HG03196 (cell line): ENCODE measurements around the gene PEAK1.
"Not testable (repeated sequence)": the region's sequence is repeated elsewhere in the genome, so short reads cannot be mapped to it uniquely, and the experiment has no call there.

Source experiments
- ATAC-seq: cut with Tn5 transposase; IDR thresholded peaks from one replicate; pipeline ENCODE4 v1.9.1; 2021; ENCODE audit not compliant: unreplicated experiment

Gene PEAK1

DNA sequence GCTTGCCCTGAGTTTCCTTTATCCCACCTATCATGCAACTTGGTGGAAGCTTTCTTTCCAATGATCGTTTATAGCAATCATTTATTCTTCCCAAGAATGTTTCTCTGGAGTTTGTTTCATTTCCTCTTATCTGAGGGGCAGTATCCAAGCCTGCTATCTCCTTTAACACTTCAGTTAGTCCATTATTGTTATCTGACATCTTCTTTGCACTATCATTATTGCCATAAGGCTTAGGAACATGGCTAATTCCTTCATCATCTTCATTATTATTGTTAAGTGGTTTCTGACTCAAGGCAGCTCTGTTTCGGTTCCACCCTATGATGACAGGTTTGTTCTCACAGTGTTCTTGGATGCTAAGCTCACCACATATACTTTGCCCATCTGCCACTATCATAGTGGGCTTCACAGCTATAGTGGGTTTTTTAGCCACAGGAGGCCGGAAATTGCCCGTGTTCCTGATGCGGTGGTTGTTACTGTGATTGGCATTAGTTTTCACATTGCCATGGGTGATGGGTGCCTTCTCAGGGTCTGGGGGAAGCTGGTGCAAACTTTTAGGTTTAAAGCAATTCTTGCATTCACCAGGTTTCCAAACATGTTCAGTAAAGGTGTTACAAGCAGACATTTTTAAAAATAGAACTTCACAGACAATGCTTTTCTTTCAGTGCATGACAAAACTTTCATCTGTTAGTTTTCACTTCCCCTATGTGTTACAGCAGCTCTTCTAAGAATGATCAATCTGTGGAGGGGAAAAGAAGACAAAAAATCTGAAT is 238.4 kb downstream of the PEAK1 start:
- peak; percentile 52 for ATAC-seq

DNA sequence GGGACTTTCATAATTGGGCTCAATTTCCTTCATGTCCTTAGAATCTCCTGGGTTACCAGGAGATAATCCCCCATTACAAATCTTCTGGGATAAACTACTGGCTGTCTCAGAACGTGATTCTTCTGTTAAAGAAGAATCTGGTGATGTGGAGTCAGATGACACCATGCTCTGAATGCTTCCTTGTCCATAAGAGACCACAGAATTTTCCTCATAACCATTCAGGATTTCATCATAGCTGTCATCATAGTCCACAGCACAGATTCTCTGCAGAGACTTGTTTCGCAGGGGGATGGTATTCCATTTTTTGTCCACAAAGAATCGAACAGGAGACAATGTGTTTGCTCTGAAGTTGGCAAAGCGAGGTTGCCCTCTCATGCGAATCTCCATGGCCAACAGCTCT is 239.1 kb downstream of the PEAK1 start:
- ATAC-seq = no peak

DNA sequence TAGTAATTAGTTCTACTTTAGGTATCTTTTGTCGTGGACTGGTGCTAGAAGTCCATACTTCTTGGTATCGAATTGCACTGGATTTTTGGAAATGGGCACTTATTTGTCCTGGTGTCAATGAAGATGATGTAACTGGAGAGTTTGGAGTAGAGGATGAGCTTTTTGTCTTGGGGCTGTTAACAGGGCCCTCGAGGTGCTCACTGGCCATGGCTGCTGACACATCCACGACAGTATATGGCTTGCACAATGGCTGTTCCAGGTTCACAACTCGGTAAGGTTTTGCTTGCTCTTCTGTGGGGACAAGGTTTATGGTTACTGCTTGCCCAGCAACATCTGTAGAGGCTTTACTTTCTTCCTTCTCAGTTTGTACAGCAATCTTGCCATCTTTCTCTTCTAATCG is 239.6 kb downstream of the PEAK1 start:
- ATAC-seq = no peak

DNA sequence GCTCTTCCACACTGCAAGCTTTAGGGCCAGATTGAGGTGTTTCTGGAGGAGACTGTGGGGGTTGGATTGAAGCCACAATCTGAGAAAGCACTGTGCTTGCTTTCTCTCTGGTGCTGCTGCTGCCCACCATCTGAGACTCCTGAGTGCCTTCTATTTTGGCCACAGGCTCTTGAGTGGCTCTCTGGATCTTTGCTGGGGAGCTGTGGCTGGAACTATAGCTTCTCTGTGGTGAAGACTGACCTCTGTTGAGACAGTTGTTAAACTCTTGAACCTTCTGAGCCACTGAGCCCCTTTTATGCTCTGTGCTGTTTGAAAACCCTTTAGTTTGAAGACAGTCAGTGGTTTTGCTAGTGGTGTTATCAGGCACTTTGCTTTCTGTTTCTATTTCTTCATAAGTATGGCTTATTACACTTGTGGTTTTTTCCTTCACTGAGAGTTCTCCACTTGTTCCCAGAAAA is 240.3 kb downstream of the PEAK1 start:
- peak; percentile 39 for ATAC-seq

DNA sequence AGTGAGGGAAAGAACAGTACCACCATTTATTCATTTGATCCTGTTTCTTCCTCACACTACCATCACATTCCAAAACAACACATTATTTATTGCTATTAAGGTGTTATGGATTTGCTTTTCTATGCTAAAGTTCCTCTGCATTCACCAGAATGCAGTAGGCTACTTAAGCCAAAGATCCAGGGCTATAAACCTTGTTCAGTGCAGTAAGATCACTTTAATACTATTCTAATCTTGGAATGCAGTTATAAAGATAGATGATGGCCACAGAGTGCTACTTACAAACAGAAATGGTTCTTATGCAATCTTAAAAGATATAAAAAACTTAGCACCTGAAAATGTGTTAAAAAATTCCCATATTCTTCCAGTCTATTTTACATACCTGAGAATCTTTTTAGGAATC is 241.5 kb downstream of the PEAK1 start:
- no peak for ATAC-seq

DNA sequence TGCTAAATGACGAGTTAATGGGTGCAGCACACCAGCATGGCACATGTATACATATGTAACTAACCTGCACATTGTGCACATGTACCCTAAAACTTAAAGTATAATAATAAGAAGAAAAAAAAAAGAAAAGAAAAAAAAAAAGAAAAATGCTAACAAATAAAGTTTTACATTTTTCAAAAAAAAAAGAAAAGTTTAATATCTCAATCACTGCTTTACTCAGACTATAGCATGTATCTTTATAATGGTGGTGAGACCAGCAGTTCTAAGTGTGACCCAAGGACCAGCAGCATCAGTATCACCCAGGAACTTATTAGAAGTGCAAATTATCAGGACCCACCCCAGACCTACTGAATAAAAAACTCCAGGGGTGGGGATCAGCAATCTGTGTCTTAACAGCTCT is 243.8 kb downstream of the PEAK1 start:
- ATAC-seq = not testable (repeated sequence)

DNA sequence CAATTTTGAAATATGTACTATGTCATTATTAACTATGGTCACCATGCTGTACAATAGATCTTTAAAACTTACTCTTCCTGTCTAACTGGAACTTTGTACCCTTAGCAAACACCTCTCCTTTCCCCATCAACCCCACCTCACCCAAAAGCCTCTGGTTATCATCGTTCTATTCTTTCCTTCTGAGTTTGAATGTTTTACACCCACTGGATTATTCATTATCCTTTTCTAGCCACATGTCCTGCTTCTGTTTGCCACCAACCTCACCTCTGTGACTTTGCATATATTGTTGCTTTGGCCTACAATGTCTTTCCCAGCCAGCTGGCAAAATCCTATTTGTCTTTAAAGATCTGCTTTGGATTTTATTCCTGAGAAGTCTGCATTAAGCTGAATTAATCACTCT is 246.4 kb downstream of the PEAK1 start:
- no peak for ATAC-seq

DNA sequence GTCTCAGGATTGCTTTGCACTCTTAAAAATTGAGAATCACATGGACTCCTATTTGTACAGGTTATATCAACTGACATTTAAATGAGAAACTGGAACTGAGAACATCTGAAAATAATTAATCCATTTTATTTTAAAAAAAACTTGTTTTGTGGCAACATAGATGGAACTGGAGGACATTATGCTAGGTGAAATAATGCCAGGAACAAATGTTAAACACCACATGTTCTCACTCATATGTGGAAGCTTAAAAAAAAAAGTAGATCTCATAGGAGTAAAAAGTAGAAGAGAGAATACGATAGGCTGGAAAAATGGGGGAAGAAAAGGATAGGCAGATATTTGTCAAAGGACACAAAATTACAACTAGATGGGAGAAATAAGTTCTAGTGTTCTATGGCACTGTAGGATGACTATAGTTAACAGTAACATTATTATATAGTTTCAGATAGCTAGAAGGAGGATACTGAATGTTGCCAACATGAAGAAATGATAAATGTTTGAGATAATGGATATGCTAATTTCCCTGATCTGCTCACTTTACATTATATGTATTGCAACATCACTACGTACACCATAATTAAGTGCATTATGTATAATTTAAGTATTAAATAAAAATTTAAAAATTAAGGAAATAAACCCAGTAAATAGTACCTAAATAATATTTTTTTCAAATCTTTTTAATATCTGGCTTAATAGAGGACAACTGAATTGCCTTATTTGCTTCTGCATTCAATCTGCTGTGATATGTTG is 248.5 kb downstream of the PEAK1 start:
- no peak for ATAC-seq

DNA sequence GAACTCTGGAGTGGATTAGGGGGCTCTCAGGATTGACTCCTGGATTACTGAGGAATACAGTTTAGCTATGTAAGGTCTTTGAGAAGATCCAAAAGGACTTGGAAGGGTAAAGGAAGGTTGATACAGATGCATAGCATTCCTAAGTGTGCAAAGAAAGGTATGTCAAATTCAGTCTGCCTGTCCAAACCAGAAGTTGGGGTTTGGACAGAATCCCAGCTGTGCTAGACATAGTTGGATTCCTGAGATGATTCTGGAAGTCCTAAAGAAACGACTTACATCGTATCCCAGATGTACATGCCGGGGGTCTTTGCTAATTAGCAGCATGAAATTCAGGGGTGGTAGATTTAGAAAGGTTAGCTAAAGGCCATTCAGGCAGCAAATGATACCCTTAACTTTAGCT is 251.3 kb downstream of the PEAK1 start:
- no peak for ATAC-seq

DNA sequence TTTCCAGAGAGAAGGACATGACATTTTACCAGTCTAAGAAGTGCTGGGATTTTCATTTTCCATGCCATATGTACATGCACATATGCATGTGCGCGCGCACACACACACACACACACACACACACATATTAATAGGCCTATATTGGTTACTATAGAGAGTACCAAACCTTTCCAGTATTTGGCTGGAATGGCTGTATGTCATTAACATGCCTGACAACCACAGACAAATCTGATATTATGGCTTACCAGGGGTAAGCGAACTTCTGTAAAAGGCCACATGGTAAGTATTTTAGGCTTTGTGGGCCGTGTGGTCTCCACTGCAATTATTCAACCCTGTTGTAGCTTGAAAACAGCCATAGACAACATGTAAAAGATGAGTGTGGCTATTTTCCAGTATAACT is 251.8 kb downstream of the PEAK1 start:
- ATAC-seq = no peak

DNA sequence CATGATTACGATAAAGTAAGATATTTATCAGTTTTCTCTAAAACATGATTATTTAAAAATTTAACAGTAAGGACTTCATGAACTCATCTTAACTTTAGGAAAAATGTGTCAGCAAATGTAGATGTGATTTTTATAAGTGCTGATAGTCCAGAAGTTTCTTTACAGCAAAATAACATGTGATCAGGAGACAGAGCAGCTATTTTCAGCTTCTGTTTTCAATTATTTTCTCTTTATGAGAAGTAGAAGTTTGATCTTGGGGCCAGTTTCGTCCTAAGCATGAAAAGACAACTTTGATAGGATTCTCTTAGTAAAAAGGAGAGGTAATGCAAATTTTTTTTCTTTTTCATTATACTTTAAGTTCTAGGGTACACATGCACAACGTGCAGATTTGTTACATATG is 252.5 kb downstream of the PEAK1 start:
- ATAC-seq = no peak

DNA sequence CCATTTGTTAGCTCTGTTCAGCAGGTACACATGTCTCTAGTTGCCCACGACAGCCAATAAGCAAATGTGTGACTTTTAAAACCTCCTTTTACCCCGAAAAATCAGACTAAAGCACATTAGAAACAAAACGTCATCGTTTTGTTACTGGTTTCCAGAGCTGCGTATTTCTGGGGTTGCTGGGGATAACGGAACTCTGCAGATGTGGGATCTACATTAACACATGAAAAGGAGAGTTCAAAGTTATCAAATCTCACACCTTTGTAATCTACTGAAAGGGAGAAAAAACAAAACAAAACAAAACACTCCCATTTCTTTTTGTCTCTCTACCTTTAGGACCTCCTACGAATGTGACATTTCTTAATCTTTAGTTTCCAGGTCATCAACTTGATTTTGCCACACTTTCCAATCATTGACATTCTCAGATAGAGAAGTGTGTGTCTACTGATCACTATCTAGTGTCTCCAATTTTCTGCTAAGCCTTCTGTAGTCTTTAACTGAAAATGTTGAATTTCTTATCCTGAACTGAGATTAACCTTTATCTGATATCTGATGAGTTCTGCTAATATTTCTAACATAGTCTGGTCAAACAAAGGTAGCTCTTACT is 256.0 kb downstream of the PEAK1 start:
- no peak for ATAC-seq

DNA sequence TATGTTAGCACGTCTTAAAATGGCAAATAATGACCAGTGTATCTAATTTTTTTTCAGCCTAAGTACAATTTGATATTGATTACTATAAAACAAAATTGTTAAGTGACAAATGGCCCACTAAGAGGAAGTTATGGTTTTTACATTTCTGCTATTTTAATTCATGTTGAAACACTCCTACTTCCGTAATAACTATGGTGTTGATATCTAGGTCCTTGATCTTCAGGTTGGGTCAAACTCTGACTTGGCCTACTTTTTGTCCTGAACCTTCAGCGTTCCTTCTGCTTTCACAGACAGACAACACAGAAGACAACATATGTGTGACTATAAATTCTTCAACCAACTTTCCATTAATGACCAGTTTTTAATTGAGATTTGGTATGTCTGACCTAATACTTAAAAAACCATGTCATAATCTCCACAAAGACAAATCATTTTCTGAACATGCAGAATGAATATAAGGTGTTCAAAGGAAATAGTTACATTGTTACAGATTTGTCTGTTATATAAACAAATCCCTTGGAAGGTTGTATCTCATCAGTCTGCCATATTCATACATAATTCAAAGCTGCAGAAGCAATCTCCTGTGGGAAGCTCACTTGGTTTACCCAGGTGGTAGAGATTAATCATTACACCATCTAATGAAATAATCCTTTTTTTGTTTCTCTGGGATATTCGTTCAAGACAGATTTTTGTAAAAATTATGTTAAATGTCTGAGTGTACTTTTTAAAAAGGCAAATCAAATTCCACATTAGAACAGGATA is 256.9 kb downstream of the PEAK1 start:
- ATAC-seq = no peak

DNA sequence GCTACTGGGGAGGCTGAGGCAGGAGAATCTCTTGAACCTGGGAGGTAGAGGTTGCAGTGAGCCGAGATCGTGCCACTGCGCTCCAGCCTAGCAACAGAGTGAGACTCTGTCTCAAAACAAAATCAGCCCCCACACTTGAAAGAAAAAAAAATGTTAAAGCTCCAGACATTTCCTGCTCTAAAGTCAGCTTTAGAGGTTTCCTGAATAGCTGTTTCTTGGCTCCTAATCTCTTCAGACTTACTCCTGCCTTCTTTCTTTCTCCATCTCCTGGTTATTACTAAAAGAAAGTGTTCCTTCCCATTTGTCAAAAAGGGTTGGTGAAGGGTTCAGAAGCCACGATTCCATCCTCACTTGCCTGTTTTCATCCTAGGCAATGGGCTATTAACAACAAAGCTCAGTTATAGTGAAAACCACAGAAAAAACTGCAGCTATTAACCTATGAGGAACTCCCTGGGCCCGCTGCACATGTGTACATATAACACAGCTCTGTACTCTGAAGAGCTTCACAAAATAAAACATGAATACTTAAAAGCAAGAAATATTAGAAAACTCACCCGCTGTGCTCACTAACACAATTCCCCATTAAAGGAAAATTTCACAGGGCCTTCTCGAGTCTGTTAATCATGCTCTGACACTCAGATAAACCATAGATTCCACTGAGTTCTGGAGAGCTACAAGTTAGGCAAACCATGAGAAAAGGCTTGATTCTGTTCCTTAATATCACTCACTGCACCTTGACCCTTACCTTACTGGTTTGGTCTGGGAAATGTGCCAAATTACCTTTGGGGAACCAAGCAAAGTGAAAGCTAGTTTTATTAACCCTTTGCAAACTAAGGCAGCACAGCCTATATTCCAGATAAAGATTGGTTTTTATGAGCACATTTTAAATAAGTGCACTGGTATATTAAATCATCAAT is 259.1 kb downstream of the PEAK1 start:
- no peak for ATAC-seq

DNA sequence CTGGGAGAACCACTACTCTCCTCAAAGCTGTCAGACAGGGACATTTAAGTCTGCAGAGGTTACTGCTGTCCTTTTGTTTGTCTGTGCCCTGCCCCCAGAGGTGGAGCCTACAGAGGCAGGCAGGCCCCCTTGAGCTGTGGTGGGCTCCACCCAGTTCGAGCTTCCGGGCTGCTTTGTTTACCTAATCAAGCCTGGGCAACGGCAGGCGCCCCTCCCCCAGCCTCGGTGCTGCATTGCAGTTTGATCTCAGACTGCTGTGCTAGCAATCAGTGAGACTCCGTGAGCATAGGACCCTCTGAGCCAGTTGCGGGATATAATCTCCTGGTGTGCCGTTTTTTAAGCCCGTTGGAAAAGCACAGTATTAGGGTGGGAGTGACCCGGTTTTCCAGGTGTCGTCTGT is 263.9 kb downstream of the PEAK1 start:
- not testable (repeated sequence) for ATAC-seq

DNA sequence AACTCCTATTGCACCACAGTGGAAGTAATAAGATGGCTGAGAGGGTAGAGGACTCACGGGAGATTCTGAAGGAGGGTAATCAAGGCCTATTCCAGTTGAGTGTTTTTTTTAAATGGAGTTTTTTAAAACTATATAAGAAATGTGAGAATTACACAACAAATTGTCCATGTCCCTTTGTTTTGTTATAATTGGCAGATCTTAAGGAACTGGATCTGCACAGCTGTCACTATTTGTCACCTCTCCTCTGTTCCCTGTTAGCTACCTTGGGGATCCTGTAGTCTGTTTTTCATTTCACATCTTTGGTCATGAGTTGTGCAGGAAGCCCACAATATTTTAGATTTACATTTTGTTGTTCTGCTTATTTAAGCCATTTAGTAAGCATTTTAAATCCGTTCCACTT is 271.7 kb downstream of the PEAK1 start:
- ATAC-seq = no peak

DNA sequence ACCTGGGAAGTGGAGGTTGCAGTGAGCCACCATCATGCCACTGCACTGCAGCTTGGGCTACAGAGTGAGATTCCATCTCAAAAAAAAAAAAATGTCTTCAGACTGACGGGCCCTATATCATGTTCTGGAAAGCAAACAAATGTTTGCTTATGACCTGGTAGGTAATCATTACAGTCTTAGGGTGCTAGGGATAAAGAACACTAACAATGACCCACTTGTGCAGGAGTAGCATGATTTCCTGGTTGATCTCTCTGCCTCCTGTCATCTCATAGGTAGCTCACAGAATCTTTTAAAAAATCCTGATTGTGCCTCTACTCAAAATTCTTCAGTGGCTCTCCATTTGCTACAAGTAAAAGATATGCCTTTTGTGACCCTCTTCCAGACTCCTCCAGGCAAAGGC is 274.5 kb downstream of the PEAK1 start:
- no peak for ATAC-seq

DNA sequence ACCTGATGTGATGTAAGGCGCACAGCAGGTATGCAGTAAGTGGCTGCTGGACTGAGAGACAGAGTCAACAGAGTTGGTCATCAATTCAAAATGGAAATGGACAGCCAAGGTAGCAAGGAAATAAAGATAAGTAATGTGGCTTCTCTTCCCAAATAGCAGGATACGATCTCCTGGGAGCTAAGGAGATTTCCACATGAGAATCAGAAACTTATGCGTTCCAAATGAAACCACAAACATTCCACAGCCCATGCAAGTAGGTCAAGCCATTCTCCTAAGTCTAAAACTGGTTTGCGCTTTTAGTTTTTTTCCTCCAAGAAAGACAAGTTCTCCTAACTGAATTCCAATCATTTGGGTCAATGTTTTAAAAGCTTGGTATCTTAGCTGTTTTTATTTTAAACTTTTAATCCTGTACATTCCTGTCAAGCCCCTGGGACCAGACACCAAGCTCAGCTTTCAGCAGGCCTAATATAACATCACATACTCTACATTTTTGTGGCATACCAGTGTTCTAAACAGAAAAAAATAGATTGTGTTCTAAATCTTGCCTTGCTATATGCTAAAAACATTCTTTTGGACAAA is 275.3 kb downstream of the PEAK1 start:
- ATAC-seq = no peak

DNA sequence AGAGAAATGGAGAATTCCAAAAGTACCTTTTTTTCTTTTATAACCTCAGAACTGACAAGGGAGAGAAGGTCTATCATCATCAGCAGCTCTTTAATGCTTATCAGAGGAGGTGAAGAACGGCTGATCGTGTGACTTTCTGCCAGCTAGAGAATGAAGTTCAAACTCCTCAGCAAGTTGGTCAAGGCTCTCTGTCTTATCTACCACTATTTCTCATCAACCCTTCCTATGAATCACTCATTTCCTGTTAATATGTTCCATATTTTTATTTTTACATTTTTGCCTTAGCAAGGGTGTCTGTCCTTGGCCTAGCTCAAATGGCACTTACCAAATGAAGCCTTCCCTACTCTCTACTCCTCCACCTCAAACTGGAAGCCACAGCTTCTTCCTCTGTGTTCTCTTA is 275.9 kb downstream of the PEAK1 start:
- ATAC-seq = no peak

DNA sequence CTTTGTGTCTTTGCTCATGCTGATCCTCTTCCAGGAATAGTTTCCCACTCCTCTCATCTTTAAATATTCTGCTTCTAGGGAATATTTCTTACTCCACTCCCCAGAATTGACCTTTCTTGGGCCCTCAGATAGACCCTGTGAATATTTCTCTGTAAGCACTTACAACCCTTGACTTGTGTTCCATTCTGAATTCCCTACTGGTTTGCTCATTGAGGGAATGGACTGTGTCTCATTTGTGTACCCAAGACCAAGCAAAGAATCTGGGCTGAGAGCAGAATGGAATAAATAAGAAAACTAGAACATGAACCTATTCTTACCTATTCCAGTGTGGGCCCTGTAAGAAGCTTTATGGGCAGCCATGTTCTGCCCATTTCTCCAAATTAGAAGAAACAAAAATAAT is 276.3 kb downstream of the PEAK1 start:
- ATAC-seq = no peak
